HUES64 (cell line): ENCODE measurements around the gene PLD2.

Experiments used
- H3K27ac ChIP-seq: 2 replicates; pipeline ENCODE4 v1.7.0; 2013; ENCODE audit warnings: low read depth, low read length, inconsistent platforms
- H3K27me3 ChIP-seq: 2 replicates; pipeline ENCODE4 v1.6.1; 2013; ENCODE audit warnings: mild to moderate bottlenecking, low read length; ENCODE audit not compliant: insufficient read depth
- H3K36me3 ChIP-seq: 2 replicates; pipeline ENCODE4 v1.6.1; 2013; ENCODE audit warnings: mild to moderate bottlenecking, low read length; ENCODE audit not compliant: insufficient read depth
- H3K4me1 ChIP-seq: 2 replicates; pipeline ENCODE4 v1.6.1; 2013; ENCODE audit warnings: mild to moderate bottlenecking, low read length, moderate library complexity; ENCODE audit not compliant: insufficient read depth
- H3K4me3 ChIP-seq: 2 replicates; pipeline ENCODE4 v1.5.1; 2013; ENCODE audit warnings: mild to moderate bottlenecking, low read length, moderate library complexity
- H3K9ac ChIP-seq: 2 replicates; pipeline ENCODE4 v1.6.1; 2013; ENCODE audit warnings: mild to moderate bottlenecking, low read depth, low read length
- H3K9me3 ChIP-seq: 2 replicates; pipeline ENCODE4 v1.6.1; 2013; ENCODE audit warnings: low read depth, low read length; ENCODE audit not compliant: insufficient read depth
- WGBS: fragments of 150-250, 120-280 bp; methylation state at CpG from one replicate; pipeline ENCODE4 v1.1.7; 2013; ENCODE audit warnings: missing lambda C conversion rate; 5-methylcytosine and 5-hydroxymethylcytosine counted together

Gene PLD2

GRCh38 chr17:4836221-4836620 lies 29.3 kb downstream of the PLD2 start:
- peaks cover 16% of the 10 kb centered on the region for H3K4me1 ChIP-seq
- H3K27ac ChIP-seq, result no peak overlapping the region
- H3K9me3 ChIP-seq, result no peaks in the 10 kb centered on the region
- H3K4me3 ChIP-seq, result no peak overlapping the region
- H3K36me3 ChIP-seq, result peaks cover 8% of the 10 kb centered on the region; the same call in 1 of the 2 replicates
- WGBS, result 96% methylated on average over 4 of the region's 4 CpGs
- no peaks in the 10 kb centered on the region for H3K27me3 ChIP-seq
- H3K9ac ChIP-seq, result no peak overlapping the region

DNA sequence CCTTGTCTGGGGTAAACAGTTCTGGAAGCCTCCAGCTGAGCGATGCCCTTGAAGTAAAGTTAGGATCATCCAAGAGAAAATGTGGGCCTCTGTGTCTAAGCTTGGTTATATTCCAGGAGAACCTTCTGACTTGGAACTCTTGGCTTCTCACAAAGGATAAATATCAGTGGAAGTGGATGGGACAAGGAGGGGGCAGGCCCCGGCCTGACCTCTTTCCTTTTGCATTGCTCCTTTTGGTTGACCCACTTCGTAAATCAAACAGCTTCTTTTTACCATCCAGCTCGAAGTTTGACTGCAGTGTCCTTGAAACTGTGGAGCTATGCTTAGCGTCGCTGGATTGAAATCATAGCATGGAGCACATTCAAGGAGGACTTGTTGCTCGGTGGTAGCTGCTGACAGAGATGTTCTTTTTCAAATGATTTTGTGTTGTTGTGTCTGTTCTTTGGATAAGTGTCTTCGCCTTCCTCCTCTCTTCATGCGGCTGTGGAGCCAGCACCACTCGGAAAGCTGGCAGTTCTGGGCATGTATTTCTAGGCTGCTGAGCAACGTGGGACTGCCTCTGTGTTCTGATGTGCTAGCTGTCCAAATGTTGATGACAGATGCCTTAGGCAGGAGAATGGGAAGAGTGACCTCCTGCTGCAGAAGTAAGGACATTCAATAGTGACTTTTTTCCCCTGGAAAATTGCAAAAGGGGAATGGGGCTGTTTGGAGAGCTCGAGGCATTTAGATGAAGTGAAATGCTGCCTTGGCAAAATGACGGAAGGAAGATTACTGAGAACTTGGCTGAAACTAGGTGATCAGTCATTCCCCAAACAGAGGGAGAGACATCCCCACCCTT lies 30.7 kb downstream of the PLD2 start:
- no peak overlapping the region for H3K27ac ChIP-seq
- no peak overlapping the region for H3K9ac ChIP-seq
- H3K27me3 ChIP-seq, result no peaks in the 10 kb centered on the region
- peaks cover 16% of the 10 kb centered on the region for H3K4me1 ChIP-seq
- H3K4me3 ChIP-seq, result no peak overlapping the region
- WGBS, result 89% methylated on average over 13 of the region's 13 CpGs
- H3K9me3 ChIP-seq, result no peaks in the 10 kb centered on the region
- H3K36me3 ChIP-seq, result peaks cover 8% of the 10 kb centered on the region; the same call in 1 of the 2 replicates

DNA sequence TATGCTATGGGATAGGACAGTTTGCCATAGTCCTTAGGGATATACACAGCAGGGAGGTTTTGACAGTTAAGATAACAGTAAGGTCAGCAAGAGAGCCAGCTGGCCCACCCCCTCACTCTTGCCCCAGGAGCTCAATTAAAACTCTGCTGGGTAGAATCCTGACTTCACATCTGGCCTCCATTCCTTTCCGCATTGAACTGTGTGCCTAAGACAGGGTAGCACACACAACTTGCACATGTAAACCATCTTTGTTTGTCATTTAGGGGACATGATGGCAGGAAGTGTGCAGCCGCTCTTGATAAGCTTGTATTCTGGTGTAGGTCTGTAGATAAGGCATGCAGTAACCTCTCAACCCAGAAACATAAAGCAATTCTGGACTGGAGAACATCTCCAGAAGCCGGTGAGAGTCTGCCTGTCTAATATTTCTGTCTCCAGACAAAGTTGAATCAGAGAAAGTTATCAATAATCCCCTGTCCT lies 31.4 kb downstream of the PLD2 start:
- WGBS, result 100% methylated on average over 3 of the region's 3 CpGs
- Histone ChIP-seq H3K4me1 (peaks cover 16% of the 10 kb centered on the region), H3K27ac (no peak overlapping the region), H3K27me3 (no peaks in the 10 kb centered on the region), H3K36me3 (peaks cover 8% of the 10 kb centered on the region; the same call in 1 of the 2 replicates), H3K9me3 (no peaks in the 10 kb centered on the region), H3K4me3 (no peak overlapping the region), H3K9ac (no peak overlapping the region)

DNA sequence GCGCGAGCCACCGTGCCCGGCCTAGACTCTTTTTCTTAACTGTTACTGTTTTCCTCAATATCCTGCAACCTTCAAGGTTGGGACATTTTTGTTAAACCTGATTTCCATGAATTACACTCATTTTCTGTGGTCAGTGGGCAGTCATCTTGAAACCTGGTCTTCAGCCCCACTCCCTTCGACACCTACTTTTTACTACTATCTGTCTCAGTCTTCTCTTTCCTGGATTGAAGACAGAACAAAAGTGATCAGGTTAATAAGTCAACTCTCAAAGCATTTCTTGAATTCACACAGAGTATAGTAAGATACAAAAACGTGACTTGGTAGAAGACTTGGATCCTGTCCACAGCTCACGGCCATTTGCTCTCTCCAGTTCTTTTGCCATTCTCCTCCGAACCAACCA lies 32.3 kb downstream of the PLD2 start:
- Histone ChIP-seq H3K27ac (no peak overlapping the region), H3K9ac (no peak overlapping the region), H3K9me3 (no peaks in the 10 kb centered on the region), H3K4me1 (peaks cover 14% of the 10 kb centered on the region), H3K27me3 (no peaks in the 10 kb centered on the region), H3K4me3 (no peak overlapping the region), H3K36me3 (peaks cover 8% of the 10 kb centered on the region; the same call in 1 of the 2 replicates)
- 94% methylated on average over 8 of the region's 8 CpGs for WGBS

DNA sequence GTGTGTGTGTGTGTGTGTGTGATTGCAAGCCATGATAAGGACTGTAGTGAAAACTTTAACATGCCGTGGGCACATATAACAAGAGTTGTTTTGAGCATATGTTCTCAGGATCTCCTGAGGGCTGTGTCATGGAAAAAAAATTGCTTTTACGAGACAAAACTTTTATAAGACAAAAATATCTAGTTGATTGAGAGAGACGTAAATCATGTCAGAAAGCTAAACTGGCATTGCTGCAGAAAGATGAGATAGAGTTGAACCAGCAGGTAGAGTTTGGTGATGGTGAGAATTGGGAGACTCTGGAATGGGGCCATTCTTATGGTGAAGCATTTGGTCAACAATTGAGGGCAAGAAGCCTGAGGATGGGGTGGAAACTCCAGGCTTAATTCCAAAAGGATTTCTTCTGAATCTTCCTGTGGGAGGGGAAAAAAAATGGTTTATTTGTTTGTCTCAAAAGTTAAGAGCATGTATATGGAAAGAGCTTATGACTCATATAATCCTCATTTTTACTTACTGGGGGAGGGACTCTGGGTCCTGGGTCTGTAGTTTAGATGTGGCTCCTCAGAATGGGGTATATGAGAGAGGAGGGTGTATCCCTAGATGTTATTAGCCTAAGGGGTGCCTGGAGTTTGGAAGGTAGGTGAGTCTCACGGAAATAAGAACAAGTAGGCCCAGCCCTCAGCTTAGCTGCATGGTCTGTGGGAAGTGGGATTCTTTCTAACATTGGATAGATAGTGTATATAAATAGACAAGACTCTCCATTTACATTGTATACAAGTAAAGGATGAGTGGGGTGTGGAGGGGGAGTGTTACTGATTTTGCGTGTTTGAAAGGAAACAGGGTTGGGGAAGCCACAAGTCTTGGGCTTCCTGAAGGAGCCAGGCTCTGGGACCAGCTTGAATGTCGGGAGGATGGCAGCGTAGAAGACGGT lies 33.3 kb downstream of the PLD2 start:
- no peak overlapping the region for H3K9ac ChIP-seq
- no peaks in the 10 kb centered on the region for H3K9me3 ChIP-seq
- H3K4me1 ChIP-seq, result peaks cover 6% of the 10 kb centered on the region; the same call in 1 of the 2 replicates
- no peak overlapping the region for H3K27ac ChIP-seq
- no peak overlapping the region for H3K4me3 ChIP-seq
- no peaks in the 10 kb centered on the region for H3K27me3 ChIP-seq
- H3K36me3 ChIP-seq, result peaks cover 8% of the 10 kb centered on the region; the same call in 1 of the 2 replicates
- WGBS, result 92% methylated on average over 8 of the region's 8 CpGs

GRCh38 chr17:4840893-4841242 lies 33.9 kb downstream of the PLD2 start:
- Histone ChIP-seq H3K9ac (no peak overlapping the region), H3K27ac (no peak overlapping the region), H3K4me1 (peaks cover 6% of the 10 kb centered on the region; the same call in 1 of the 2 replicates), H3K27me3 (no peaks in the 10 kb centered on the region), H3K9me3 (no peaks in the 10 kb centered on the region), H3K4me3 (no peak overlapping the region), H3K36me3 (peaks cover 8% of the 10 kb centered on the region; the same call in 1 of the 2 replicates)
- WGBS, result 79% methylated on average over 10 of the region's 10 CpGs

DNA sequence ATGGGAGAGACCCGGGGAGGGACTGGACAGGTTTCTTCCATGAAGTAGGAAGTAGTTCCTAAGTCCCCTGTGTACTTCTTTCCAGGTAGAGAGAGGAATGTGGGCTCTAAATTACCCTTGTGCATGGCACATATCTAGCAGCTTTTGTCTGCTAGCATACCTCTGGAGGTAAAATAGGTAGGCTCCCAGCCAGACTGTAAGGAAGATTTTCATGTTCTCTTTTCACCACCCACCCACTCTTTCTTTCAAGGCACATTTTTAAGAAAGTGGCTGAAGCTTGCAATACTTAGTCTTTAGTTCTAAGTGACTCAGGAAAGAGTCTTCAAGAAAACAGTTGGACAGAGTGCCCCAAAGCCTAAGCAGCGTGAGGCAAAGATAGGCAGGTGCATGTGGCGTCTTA lies 35.4 kb downstream of the PLD2 start:
- Histone ChIP-seq H3K4me3 (no peak overlapping the region), H3K4me1 (peaks cover 6% of the 10 kb centered on the region; the same call in 1 of the 2 replicates), H3K27me3 (no peaks in the 10 kb centered on the region), H3K9me3 (no peaks in the 10 kb centered on the region), H3K27ac (no peak overlapping the region), H3K36me3 (peaks cover 8% of the 10 kb centered on the region; the same call in 1 of the 2 replicates), H3K9ac (no peak overlapping the region)
- 93% methylated on average over 3 of the region's 3 CpGs for WGBS

- Histone ChIP-seq H3K4me3 (no peak overlapping the region), H3K9me3 (no peaks in the 10 kb centered on the region), H3K27ac (no peak overlapping the region), H3K27me3 (no peaks in the 10 kb centered on the region), H3K4me1 (no peaks in the 10 kb centered on the region), H3K36me3 (no peaks in the 10 kb centered on the region), H3K9ac (no peak overlapping the region)
- 85% methylated on average over 8 of the region's 9 CpGs for WGBS
These were observed 36.5 kb downstream of the PLD2 start for GRCh38 chr17:4843321-4844000.

- Histone ChIP-seq H3K4me3 (no peak overlapping the region), H3K36me3 (no peaks in the 10 kb centered on the region), H3K27ac (no peak overlapping the region), H3K4me1 (peaks cover 15% of the 10 kb centered on the region), H3K9ac (no peak overlapping the region), H3K9me3 (no peaks in the 10 kb centered on the region), H3K27me3 (no peaks in the 10 kb centered on the region)
- 80% methylated on average over 5 of the region's 5 CpGs for WGBS
These were observed 38.2 kb downstream of the PLD2 start for GRCh38 chr17:4845118-4845517.

GRCh38 chr17:4846635-4847390 lies 39.9 kb downstream of the PLD2 start:
- Histone ChIP-seq H3K4me3 (no peak overlapping the region), H3K27ac (no peak overlapping the region), H3K36me3 (no peaks in the 10 kb centered on the region), H3K4me1 (peaks cover 28% of the 10 kb centered on the region), H3K9me3 (no peaks in the 10 kb centered on the region), H3K27me3 (no peaks in the 10 kb centered on the region), H3K9ac (no peak overlapping the region)
- WGBS, result 86% methylated on average over 13 of the region's 13 CpGs
